Measurements from ENCODE around the gene LPP. TPM values are rescaled to one million over a fixed set of nuclear protein-coding genes. Genes with fewer than 3 reads are reported as not detected.

LPP gene
- total RNA-seq, 1 experiment from 2014 or later: 264 TPM

DNA sequence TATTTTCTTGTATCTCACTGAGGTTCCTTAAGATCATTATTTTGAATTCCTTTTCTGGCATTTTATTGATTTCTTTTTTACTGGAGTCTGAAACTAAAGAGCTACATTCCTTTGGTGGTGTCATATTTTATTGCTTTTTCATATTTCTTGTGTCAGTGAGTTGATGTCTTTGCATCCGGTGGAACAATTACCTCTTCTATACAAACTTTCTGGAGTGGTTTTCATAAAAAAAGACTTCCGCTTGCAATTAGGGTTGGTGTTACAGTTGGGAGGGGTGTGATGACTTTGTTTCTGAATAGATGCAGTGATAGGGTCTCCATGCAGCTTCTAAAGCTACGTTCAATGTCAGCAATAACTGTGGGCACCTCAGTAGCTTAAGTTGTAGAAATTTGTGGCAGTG lies 181.7 kb downstream of the LPP start:
- no peak overlapping the region for H3K27ac Mint-ChIP-seq (ENCODE audit: unreplicated experiment)
- H3K4me3 Mint-ChIP-seq (ENCODE audit: low read depth, unreplicated experiment): no peak overlapping the region
- TF ChIP-seq CTCF (IDR thresholded peaks at IDR 0.05; ENCODE audit: unreplicated experiment): no peak
- no peak for DNase-seq
- no peaks in the 10 kb centered on the region for H3K27me3 Mint-ChIP-seq (ENCODE audit: unreplicated experiment)
- H3K9me3 Mint-ChIP-seq (ENCODE audit: low read depth, unreplicated experiment): no peaks in the 10 kb centered on the region
- CTCF ChIA-PET: interaction anchor here (1.3 kb wide), 1 partner anchor 43 kb away, joined by 4 read pairs; no protein-coding TSS in a partner anchor
- H3K4me1 Mint-ChIP-seq (ENCODE audit: low read depth, unreplicated experiment): peaks cover 53% of the 10 kb centered on the region
- intact Hi-C loops (cut with micrococcal nuclease; ENCODE audit: unreplicated experiment): no loop called here
- no TSS peak for BruUV-seq (replicated peaks)
- H3K36me3 Mint-ChIP-seq (ENCODE audit: insufficient read depth, unreplicated experiment): no peaks in the 10 kb centered on the region

DNA sequence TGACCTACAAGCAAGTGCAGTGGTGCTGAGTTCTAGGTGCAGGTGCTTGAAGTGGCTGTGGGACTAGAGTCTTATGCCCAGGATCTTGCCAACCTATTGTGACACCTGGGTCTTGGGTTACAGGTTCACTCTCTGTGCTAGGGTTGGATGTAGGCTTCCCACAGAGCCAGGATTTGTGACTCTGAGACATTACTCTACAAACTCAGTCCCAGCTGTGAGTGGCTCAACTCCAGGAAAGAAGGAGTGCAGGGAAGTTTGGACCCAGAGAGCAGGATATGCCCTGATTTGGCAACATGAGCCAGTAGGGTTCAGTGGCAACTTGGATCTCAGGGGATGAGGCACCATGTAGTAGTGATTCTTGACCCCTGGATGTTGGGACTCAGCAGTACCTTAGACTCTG lies 182.2 kb downstream of the LPP start:
- BruUV-seq (replicated peaks): no TSS peak
- Mint-ChIP-seq H3K36me3 (ENCODE audit: insufficient read depth, unreplicated experiment) (no peaks in the 10 kb centered on the region), H3K4me1 (ENCODE audit: low read depth, unreplicated experiment) (peaks cover 58% of the 10 kb centered on the region), H3K9me3 (ENCODE audit: low read depth, unreplicated experiment) (no peaks in the 10 kb centered on the region), H3K27me3 (ENCODE audit: unreplicated experiment) (no peaks in the 10 kb centered on the region), H3K27ac (ENCODE audit: unreplicated experiment) (no peak overlapping the region), H3K4me3 (ENCODE audit: low read depth, unreplicated experiment) (no peak overlapping the region)
- DNase-seq: no peak
- intact Hi-C loops (cut with micrococcal nuclease; ENCODE audit: unreplicated experiment): no loop called here
- CTCF ChIA-PET: interaction anchor here (1.3 to 1.6 kb wide), 2 partner anchors 13 to 43 kb away, joined by 3 to 4 read pairs; no protein-coding TSS in a partner anchor
- no peak for TF ChIP-seq CTCF (IDR thresholded peaks at IDR 0.05; ENCODE audit: unreplicated experiment)

DNA sequence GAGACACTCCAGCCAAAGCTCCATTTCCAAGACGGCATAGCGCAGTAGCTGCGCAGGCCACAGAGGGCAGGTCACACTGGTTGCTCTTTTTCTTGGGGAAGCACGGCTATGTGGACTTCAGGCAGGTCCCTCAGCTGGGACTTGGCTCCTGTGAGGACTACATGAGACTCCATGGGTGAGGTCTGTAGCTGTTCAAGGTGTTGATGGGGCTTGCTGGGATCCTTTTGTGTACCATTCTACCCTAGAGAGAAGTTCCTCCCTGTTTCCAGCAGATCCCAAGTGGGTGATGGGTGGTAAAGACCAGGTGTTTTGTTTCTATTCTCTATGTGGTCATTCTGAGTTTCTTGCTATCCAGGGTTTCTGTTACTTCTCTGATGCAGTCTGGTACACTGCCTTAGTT lies 183.3 kb downstream of the LPP start:
- H3K36me3 Mint-ChIP-seq (ENCODE audit: insufficient read depth, unreplicated experiment): no peaks in the 10 kb centered on the region
- H3K9me3 Mint-ChIP-seq (ENCODE audit: low read depth, unreplicated experiment): no peaks in the 10 kb centered on the region
- no peak for TF ChIP-seq CTCF (IDR thresholded peaks at IDR 0.05; ENCODE audit: unreplicated experiment)
- no peak overlapping the region for H3K27ac Mint-ChIP-seq (ENCODE audit: unreplicated experiment)
- H3K27me3 Mint-ChIP-seq (ENCODE audit: unreplicated experiment): no peaks in the 10 kb centered on the region
- intact Hi-C loops (cut with micrococcal nuclease; ENCODE audit: unreplicated experiment): no loop called here
- no peak overlapping the region for H3K4me3 Mint-ChIP-seq (ENCODE audit: low read depth, unreplicated experiment)
- DNase-seq: no peak
- CTCF ChIA-PET: interaction anchor here (1.6 kb wide), 1 partner anchor 15 kb away, joined by 3 read pairs; no protein-coding TSS in a partner anchor
- BruUV-seq (replicated peaks): no TSS peak
- H3K4me1 Mint-ChIP-seq (ENCODE audit: low read depth, unreplicated experiment): peaks cover 65% of the 10 kb centered on the region

- no TSS peak for BruUV-seq (replicated peaks)
- TF ChIP-seq CTCF (IDR thresholded peaks at IDR 0.05; ENCODE audit: unreplicated experiment): no peak
- no peaks in the 10 kb centered on the region for H3K9me3 Mint-ChIP-seq (ENCODE audit: low read depth, unreplicated experiment)
- CTCF ChIA-PET: no interaction called here
- peaks cover 65% of the 10 kb centered on the region for H3K4me1 Mint-ChIP-seq (ENCODE audit: low read depth, unreplicated experiment)
- intact Hi-C loops (cut with micrococcal nuclease; ENCODE audit: unreplicated experiment): no loop called here
- no peaks in the 10 kb centered on the region for H3K36me3 Mint-ChIP-seq (ENCODE audit: insufficient read depth, unreplicated experiment)
- H3K4me3 Mint-ChIP-seq (ENCODE audit: low read depth, unreplicated experiment): no peak overlapping the region
- no peak for DNase-seq
- H3K27me3 Mint-ChIP-seq (ENCODE audit: unreplicated experiment): no peaks in the 10 kb centered on the region
- H3K27ac Mint-ChIP-seq (ENCODE audit: unreplicated experiment): no peak overlapping the region
Observed at GRCh38 chr3:188338086-188338485, 184.1 kb downstream of the LPP start.
